Neural cell (in vitro differentiated cells): ENCODE data around the gene MYBBP1A. TPM values are rescaled to one million over a fixed set of nuclear protein-coding genes. Genes with fewer than 3 reads are reported as not detected.

Experiments
- H2AFZ ChIP-seq: fragments of 200-600, 300-800 bp; sonication (generic), shearing (Covaris generic); 2 replicates; pipeline ENCODE4 v1.6.0; 2014; ENCODE audit warnings: low read depth, mild to moderate bottlenecking, antibody characterized with exemption, low read length, moderate library complexity
- H3F3A ChIP-seq: fragments of 200-600 bp; shearing (Covaris generic); 2 replicates; pipeline ENCODE4 v1.6.1; 2016; ENCODE audit warnings: mild to moderate bottlenecking, moderate library complexity, mixed read lengths, antibody characterized with exemption, low read length; ENCODE audit not compliant: insufficient read depth, poor library complexity, severe bottlenecking
- H3K27ac ChIP-seq: fragments of 200-600, 300-800 bp; sonication (generic), shearing (Covaris generic); 2 replicates; pipeline ENCODE4 v1.5.1; 2014; ENCODE audit warnings: mild to moderate bottlenecking, low read length, moderate library complexity
- H3K27me3 ChIP-seq: fragments of 300-800, 200-600 bp; sonication (generic), shearing (Covaris generic); 2 replicates; pipeline ENCODE4 v1.6.0; 2014; ENCODE audit warnings: mild to moderate bottlenecking, low read depth, low read length, moderate library complexity; ENCODE audit not compliant: insufficient read depth
- H3K36me3 ChIP-seq: fragments of 300-800, 200-600 bp; sonication (generic), shearing (Covaris generic); 2 replicates; pipeline ENCODE4 v1.5.1; 2014; ENCODE audit warnings: mild to moderate bottlenecking, antibody characterized with exemption, low read length, moderate library complexity; ENCODE audit not compliant: insufficient read depth
- H3K4me2 ChIP-seq: fragments of 300-800, 200-600 bp; sonication (generic), shearing (Covaris generic); 2 replicates; pipeline ENCODE4 v1.6.0; 2014; ENCODE audit warnings: mild to moderate bottlenecking, low read length
- H3K4me3 ChIP-seq: fragments of 300-800, 200-600 bp; sonication (generic), shearing (Covaris generic); 2 replicates; pipeline ENCODE4 v1.5.1; 2014; ENCODE audit warnings: mild to moderate bottlenecking, low read length, moderate library complexity
- H3K79me2 ChIP-seq: fragments of 200-600 bp; shearing (Covaris generic); replicated peaks from 2 replicates; pipeline ENCODE4 v1.6.0; 2014; ENCODE audit warnings: mild to moderate bottlenecking, low read length, moderate library complexity; ENCODE audit not compliant: insufficient read depth
- H3K9ac ChIP-seq: fragments of 300-800, 200-600 bp; sonication (generic), shearing (Covaris generic); 2 replicates; pipeline ENCODE4 v1.6.1; 2016; ENCODE audit warnings: mild to moderate bottlenecking, low read length, mixed read lengths
- H3K9me2 ChIP-seq: fragments of 200-600 bp; shearing (Covaris generic); 2 replicates; pipeline ENCODE4 v1.6.1; 2016; ENCODE audit warnings: mild to moderate bottlenecking, low read length, mixed read lengths; ENCODE audit not compliant: insufficient read depth
- H3K9me3 ChIP-seq: fragments of 200-600, 300-800 bp; sonication (generic), shearing (Covaris generic); 2 replicates; pipeline ENCODE4 v1.6.1; 2016; ENCODE audit warnings: mild to moderate bottlenecking, mixed run types, low read length, moderate library complexity, mixed read lengths
- H4K20me1 ChIP-seq: fragments of 200-600 bp; shearing (Covaris generic); 2 replicates; pipeline ENCODE4 v1.6.1; 2016; ENCODE audit warnings: mild to moderate bottlenecking, mixed run types; ENCODE audit not compliant: insufficient read depth
- EP300 ChIP-seq: fragments of 450-650 bp; conservative IDR thresholded peaks from 2 replicates; pipeline ENCODE4 v1.6.1; 2014; ENCODE audit warnings: antibody characterized with exemption, mild to moderate bottlenecking, moderate library complexity; ENCODE audit not compliant: poor library complexity, severe bottlenecking
- EZH2 ChIP-seq: fragments of 200-600, 300-800 bp; shearing (Covaris generic), sonication (generic); IDR thresholded peaks from 2 replicates; pipeline ENCODE4 v1.6.1; 2014; ENCODE audit warnings: antibody characterized with exemption, low read length, borderline replicate concordance, mild to moderate bottlenecking; ENCODE audit not compliant: insufficient read depth, poor library complexity, severe bottlenecking
- MXI1 ChIP-seq: fragments of 450-650 bp; conservative IDR thresholded peaks from 2 replicates; pipeline ENCODE4 v1.6.1; 2014; ENCODE audit warnings: antibody characterized with exemption, mild to moderate bottlenecking; ENCODE audit not compliant: poor library complexity, severe bottlenecking
- POLR2AphosphoS5 ChIP-seq: IDR thresholded peaks from 2 replicates; pipeline ENCODE4 v1.6.1; 2012
- RAD21 ChIP-seq: fragments of 450-650 bp; conservative IDR thresholded peaks from 2 replicates; pipeline ENCODE4 v1.6.1; 2014; ENCODE audit warnings: antibody characterized with exemption, mild to moderate bottlenecking, moderate library complexity
- REST ChIP-seq: IDR thresholded peaks from 2 replicates; pipeline ENCODE4 v1.6.1; 2012; ENCODE audit warnings: borderline replicate concordance
- SMC3 ChIP-seq: fragments of 450-650 bp; conservative IDR thresholded peaks from 2 replicates; pipeline ENCODE4 v1.6.1; 2014; ENCODE audit warnings: antibody characterized with exemption, mild to moderate bottlenecking, moderate library complexity; ENCODE audit not compliant: poor library complexity
- polyA plus RNA-seq: library from polyadenylated mRNA; depleted of rRNA; stranded (reverse); fragments of >200 nt; gene quantifications from 2 replicates; pipeline ENCODE4 v1.2.3, GENCODE V29; 2014
- TF ChIP-seq, protein P1 (sequence below): fragments of 450-650 bp; IDR thresholded peaks from 2 replicates; pipeline ENCODE4 v1.5.1; 2014; ENCODE audit warnings: antibody characterized with exemption, mild to moderate bottlenecking, moderate library complexity; ENCODE audit not compliant: poor library complexity, severe bottlenecking

MYBBP1A gene
- polyA plus RNA-seq, 1 donor from 2014 or later: 15.6 TPM

- H3K4me3 ChIP-seq: no peak overlapping the region
- H3K9me3 ChIP-seq: no peaks in the 10 kb centered on the region
- no peaks in the 10 kb centered on the region for H3F3A ChIP-seq
- no peak overlapping the region for H2AFZ ChIP-seq
- TF ChIP-seq EP300 (no peak), SMC3 (no peak), POLR2AphosphoS5 (no peak), REST (no peak), MXI1 (no peak), RAD21 (no peak), EZH2 (no peak)
- TF ChIP-seq, protein P1, sequence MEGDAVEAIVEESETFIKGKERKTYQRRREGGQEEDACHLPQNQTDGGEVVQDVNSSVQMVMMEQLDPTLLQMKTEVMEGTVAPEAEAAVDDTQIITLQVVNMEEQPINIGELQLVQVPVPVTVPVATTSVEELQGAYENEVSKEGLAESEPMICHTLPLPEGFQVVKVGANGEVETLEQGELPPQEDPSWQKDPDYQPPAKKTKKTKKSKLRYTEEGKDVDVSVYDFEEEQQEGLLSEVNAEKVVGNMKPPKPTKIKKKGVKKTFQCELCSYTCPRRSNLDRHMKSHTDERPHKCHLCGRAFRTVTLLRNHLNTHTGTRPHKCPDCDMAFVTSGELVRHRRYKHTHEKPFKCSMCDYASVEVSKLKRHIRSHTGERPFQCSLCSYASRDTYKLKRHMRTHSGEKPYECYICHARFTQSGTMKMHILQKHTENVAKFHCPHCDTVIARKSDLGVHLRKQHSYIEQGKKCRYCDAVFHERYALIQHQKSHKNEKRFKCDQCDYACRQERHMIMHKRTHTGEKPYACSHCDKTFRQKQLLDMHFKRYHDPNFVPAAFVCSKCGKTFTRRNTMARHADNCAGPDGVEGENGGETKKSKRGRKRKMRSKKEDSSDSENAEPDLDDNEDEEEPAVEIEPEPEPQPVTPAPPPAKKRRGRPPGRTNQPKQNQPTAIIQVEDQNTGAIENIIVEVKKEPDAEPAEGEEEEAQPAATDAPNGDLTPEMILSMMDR: no peak
- no peaks in the 10 kb centered on the region for H3K79me2 ChIP-seq
- H3K9ac ChIP-seq: no peak overlapping the region
- H3K27ac ChIP-seq: no peak overlapping the region
- no peak overlapping the region for H3K4me2 ChIP-seq
- no peaks in the 10 kb centered on the region for H3K9me2 ChIP-seq
- H3K36me3 ChIP-seq: no peaks in the 10 kb centered on the region
- no peaks in the 10 kb centered on the region for H4K20me1 ChIP-seq
- no peaks in the 10 kb centered on the region for H3K27me3 ChIP-seq
Observed at GRCh38 chr17:4536259-4536741, 18.9 kb downstream of the MYBBP1A start.

DNA sequence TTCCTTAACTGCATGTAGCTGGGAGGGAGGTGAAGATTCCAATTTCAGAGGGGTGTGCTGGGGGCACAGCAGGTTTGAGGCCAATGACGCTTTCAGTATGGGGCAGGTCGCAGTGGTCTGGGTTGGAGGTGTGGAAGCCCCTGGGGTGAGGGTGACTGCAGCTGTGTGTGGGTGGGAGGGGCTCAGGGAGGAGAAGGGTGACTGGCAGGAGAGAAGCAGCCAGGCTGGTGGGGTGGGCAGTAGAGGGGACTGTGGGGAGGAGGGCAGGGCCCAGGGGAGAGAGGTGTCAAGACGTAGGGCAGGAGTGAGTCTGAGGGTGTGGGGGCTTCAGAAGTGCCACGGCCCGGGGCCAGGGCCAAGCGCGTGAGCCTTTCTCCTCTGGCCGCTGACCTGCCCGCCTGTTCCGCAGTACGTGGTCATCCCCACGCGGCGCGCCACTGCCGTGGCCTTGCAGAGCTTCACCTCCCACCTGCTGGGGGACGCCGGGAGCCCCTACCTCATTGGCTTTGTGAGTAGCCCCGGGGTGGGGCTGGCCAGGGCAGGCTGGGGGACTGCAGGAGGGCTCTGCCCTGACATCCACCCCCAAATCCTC, 19.4 kb downstream of the MYBBP1A start:
- Histone ChIP-seq H4K20me1 (no peaks in the 10 kb centered on the region), H2AFZ (no peak overlapping the region), H3K4me3 (no peak overlapping the region), H3K4me2 (no peak overlapping the region), H3K27me3 (no peaks in the 10 kb centered on the region), H3K9me2 (no peaks in the 10 kb centered on the region), H3K27ac (no peak overlapping the region), H3K36me3 (no peaks in the 10 kb centered on the region), H3K9ac (no peak overlapping the region), H3F3A (no peaks in the 10 kb centered on the region), H3K79me2 (no peaks in the 10 kb centered on the region), H3K9me3 (no peaks in the 10 kb centered on the region)
- no peak for TF ChIP-seq EP300
